HG03432 (cell line): ENCODE measurements around the gene DNM2.
"Not testable (repeated sequence)": the region's sequence is repeated elsewhere in the genome, so short reads cannot be mapped to it uniquely, and the experiment has no call there.

Source experiments
- ATAC-seq: cut with Tn5 transposase; IDR thresholded peaks from one replicate; pipeline ENCODE4 v1.9.1; 2021; ENCODE audit warnings: mild to moderate bottlenecking, moderate library complexity; ENCODE audit not compliant: unreplicated experiment

Gene DNM2

DNA sequence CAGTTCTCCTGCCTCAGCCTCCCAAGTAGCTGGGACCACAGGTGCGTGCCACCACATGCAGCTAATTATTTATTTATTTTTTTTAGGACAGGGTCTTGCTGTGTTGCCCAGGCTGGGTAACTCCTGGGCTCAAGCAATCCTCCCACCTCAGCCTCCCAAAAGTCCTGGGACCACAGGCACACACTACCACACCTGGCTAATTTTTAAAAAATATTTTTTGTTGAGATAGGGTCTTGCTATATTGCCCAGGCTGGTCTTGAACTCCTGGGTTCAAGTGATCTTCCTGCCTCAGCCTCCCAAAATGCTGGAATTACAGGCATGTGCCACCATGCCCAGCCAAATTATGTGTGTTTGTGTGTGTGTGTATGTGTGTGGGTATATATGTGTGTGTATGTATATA, 139.0 kb downstream of the DNM2 start:
- not testable (repeated sequence) for ATAC-seq

DNA sequence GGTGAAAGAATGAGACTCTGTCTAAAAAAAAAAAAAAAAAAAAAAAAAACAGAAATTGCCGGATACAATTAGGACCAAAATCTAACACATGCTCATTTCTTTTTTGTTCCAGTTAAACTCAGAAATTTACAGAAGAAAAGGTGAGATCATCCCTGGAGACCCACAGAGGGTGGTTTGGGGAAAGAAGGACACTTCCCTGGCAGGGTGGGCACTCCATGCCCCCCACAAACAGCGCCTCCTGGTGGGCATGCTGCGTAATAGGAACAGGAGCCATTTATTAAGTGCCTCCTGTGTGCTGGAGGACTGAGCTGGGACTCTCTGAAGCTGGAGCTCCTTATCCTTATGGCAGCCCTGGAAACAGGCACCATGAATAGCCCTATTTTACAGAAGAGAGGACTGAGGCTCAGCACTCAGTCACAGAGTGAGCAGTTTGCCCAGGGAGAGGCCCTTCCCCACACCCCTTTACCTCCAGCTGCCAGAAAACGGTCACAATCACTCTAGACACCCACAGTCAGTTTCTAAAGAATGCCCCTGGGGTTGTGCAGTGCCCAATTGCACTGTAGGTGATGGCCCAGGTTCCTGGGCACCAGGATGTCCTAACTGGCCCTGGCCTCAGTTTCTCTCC, 140.4 kb downstream of the DNM2 start:
- ATAC-seq: no peak

DNA sequence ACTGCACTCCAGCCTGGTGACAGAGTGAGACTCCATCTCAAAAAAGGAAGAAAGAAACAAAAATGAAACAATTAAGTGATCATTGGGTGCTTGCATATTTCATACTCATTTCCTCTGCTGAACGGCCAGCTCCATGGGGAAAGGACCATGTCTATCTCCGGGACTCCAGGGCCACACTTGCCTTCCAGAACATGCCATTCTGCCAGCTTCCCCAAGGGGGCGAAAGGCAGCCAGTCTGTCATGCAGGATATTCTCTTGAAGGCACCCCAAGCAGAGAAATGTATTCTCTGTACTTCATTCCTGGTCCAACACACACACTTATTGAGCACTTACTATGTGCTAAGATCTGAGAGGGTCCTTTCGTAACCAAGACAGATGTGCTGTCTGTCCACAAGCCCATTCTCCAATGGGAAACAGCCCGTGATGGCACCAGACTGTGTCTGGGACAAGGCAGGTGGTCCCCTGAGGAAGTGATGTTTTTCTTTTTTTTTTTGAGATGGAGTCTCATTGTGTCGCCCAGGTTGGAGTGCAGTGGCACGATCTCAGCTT, 143.3 kb downstream of the DNM2 start:
- ATAC-seq: no peak

DNA sequence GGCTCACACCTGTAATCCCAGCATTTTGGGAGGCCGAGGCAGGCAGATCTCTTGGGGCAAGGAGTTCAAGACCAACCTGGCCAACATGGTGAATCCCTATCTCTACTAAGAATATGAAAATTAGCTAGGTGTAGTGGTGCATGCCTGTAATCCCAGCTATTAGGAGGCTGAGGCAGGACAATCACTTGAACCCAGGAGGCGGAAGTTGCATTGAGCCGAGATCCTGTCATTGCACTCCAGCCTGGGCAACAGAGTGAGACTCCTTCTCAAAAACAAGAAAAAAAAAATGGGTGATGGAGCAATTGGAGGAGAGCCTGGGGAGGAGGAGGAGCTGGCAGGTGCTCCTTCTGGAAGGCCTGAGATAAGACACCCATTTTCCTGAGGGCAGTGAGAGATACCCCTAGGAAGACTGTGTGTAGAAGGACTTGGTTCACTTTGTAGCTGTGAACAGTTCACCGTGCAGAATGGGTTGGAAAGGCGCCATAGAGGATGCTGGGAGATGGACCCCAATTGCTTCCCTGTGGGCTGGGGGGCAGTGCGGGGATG, 144.8 kb downstream of the DNM2 start:
- no peak for ATAC-seq

DNA sequence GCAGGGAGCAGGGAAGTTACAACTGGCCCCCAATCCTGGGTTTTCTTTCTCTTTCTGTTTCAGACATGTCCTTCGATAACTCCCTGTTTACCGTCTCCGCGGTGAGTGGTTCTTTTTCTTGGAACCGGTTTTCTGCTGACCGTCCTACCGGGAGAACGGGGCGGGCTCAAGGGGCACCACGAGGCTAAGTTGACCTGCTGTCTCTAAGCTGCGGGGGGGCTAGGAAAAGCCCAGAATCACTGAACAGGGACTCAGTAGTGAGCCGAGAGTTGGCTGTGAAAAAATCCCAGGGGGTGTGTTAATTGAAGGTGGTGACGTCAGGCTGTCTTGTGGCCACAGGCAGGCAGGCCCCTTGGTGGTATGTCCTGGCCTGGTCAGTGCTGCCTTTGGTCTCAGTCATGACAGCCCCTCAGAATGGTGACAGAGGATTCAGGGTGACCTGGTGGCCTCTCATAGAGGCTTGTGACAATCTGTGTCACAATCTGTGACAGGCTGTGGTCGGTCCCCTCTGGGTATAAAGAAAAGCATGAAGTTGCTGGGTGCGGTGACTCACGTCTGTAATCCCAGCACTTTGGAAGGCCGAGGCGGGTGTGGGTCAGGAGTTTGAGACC, 145.3 kb downstream of the DNM2 start:
- no peak for ATAC-seq

DNA sequence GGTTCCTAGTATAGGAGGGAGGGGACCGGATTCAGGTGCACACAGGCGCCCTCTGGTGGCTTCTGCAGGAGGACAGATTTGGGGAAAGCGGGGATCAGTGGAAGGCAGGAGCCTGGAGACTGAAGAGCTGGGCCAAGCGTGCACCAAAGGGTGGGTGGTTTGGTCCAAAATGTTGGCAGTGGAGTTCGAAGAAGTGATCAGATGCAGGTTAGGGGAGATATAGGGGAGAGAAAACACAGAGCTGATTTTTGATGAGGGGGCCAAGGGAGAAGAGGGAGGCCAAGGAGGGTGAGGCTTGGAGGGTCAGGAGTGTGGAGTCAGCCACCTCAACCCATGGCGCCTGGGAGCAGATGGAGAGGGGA, 146.6 kb downstream of the DNM2 start:
- peak; percentile 42 for ATAC-seq

DNA sequence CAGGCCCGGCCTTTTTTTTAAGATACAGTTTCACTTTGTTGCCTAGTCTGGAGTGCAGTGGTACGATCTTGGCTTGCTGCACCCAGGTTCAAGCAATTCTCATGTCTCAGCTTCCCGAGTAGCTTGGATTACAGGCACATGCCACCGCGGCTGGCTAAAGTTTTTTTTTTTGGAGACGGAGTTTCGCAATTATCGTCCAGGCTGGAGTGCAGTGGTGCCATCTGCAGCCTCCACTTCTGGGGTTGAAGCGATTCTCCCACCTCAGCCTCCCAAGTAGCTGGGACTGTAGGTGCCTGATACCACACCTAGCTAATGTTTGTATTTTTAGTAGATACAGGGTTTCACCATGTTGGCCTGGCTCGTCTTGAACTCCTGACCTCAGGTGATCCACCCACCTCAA, 148.6 kb downstream of the DNM2 start:
- ATAC-seq: no peak

DNA sequence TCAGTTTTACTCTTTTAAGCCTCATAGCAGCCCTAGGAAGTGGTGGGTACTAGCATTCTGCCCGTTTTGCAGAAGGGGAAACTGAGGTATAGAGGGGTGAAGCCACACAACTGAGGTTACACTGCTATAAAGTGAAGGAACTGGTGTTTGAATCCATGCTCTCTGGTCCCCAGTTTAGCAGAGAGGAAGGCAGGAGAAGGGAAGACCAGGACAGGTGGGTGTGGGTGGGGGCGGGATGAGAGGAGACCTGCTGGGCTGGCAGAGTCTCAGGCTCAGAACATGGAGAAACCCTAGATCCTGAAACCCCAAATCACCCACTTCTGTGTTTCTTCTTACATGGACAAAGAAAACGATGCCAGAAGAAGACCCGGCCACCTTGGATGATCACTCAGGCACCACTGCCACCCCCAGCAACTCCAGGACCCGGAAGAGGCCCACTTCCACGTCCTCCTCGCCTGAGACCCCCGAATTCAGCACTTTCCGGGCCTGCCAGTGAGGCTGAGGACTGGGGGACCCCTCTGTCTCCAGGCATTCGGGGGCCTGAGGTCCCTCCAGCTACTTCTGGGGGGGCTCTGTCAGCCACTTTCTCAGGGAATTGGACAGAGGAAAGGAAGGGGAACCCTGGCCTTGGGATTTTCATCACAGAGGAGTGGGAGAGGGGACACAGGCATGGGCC, 151.1 kb downstream of the DNM2 start:
- ATAC-seq: no peak

DNA sequence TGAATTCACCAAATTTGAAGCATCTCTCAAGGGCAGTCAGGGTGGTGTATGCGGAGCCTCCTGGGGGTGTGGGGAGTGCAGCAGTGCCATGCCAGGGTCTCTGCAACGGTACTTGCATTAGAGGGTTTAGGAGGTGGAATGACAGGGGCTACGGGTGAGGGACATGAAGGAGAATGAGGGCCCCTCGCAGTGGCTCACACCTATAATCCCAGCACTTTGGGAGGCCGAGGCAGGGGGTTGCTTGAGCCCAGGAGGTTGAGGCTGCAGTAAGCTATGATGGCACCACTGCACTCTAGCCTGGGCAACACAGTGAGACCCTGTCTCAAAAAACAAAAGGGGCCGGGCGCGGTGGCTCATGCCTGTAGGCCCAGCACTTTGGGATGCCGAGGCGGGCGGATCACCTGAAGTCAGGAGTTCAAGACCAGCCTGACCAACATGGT, 152.0 kb downstream of the DNM2 start:
- not testable (repeated sequence) for ATAC-seq

DNA sequence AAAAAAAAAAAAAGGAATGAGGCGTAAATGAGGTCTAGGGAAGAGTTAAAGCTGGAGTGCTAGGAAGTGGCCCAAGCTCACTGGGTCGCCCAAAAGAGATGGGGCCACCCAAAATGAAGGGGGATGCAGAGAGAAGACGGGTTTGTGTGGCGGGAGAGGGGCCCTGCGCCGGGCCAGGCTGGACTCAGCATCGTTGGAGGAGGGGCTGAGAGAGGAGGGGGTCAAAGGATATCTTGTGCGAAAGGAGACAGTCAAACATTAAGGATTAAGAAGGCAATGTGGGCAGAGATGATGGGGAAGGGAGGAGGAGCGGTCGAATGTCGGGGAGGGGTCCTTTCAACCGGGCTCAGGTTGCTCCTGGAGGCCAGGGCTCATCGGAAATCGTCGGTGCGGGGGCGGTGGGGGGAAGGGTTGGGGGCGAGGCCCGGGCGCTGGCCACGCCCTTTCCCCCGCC, 152.6 kb downstream of the DNM2 start:
- ATAC-seq: no peak

DNA sequence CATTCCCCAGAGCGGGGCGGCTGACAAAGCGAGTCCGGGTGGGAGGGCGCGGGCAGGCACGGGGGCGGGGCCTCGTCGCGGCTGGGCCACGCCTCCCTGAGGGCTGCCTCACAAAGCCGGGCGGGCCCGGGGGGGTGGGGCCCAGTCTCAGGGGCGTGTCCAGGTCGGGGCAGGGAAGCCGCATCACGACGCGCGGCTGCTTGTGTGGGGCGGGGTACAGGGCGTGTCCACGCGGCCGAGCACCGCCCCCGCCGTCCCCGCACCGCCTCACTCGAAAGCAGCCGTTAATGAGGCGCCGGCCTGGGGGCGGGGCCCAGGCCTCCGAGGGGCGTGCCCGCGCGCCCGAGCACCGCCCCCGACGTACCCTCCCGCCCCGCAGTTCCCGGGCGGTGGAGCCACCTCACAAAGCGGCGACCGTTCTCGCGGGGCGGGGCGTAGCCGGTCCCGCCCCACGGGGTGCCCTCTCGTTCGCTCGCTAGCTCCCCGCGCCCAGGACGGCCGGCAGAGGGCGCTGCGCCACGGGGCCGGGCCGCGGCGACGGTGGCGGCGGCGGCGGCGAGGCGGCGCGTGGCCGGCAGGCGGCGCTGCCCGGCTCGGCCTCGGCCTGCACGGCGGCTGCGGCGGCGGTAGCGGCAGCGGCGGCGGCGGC, 153.2 kb downstream of the DNM2 start, which contains the start of gene CARM1:
TSS of gene CARM1 (plus strand) at position 599 of the 649 bp plus-strand sequence. CDS start 150 bp downstream, outside the sequence.
- ATAC-seq: peak; percentile 76

DNA sequence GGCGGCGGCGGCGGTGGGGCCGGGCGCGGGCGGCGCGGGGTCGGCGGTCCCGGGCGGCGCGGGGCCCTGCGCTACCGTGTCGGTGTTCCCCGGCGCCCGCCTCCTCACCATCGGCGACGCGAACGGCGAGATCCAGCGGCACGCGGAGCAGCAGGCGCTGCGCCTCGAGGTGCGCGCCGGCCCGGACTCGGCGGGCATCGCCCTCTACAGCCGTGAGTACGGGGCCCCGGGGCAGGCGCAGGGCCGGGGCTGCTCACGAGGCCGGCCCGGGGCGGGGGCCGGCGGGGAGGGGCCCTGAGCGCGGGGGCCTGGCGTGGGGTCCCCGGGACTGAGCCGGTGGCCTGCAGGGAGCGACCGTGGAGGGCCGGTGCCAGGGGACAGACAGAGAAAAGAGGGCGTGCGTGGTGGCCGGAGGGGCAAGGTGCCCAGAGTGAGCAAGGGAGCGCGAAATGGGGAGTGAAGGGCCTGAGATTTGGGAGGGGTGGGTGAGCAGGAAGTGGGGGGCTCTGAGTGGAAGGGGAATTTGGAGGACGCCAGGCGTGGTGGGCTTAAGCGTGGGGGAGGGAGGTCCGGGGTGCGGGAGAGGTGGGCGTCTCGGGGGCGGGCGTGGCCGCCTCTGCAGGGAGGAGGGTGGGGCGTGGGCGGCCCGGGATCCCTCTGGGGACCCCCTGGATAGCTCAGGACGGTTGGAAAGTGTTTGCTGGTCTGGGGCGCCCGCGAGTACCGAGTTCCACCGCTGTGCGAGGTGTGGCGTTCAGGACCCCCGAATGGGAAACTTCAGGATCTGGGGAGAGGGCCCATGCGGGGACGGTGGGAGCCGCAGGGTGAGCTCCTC, 154.0 kb downstream of the DNM2 start:
- peak; percentile 18 for ATAC-seq

DNA sequence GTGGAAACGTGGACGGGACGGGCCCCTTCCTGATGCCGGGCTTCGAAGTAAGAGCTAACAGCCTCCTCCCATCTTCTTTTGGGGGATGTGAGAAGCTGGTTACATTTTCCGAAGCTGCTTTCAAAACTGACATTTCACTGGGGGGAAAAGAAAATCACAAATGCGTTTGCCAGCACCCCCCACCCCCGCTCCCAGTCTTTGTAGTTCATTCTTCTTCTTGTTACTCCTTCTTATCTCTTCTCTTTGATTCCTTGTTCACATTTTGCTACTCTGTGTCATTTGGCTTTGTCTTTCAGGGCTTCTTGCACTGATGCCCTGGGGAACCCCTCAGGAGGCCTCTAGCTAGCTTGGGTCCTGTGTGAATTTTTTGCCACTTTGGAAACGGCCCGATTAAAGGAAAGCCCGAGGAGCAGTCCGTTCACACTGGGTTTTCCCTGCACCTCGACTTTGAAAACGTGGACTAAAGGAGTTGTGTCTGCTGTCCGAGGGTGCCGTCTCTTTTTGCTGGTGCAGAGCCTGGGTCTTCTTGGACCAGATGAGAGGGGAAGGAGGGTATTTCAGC, 154.7 kb downstream of the DNM2 start:
- ATAC-seq: no peak

DNA sequence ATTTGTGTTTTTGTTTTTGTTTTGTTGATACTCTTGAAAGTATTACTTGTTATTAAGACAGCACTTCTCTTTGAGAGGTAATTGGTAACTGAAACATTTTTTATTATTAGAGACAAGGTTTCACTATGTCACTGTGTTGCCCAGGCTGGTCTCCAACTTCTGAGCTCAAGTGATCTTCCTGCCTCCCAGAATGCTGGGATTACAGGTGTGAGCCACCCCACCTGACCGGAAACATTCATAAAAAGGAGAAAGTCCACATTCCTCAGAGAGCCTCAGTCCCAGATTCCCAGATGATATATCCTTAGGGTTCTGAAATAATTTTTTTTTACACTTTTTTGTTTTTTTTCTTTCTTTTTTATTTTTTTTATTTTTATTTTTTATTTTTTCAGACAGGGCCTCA, 156.1 kb downstream of the DNM2 start:
- no peak for ATAC-seq

DNA sequence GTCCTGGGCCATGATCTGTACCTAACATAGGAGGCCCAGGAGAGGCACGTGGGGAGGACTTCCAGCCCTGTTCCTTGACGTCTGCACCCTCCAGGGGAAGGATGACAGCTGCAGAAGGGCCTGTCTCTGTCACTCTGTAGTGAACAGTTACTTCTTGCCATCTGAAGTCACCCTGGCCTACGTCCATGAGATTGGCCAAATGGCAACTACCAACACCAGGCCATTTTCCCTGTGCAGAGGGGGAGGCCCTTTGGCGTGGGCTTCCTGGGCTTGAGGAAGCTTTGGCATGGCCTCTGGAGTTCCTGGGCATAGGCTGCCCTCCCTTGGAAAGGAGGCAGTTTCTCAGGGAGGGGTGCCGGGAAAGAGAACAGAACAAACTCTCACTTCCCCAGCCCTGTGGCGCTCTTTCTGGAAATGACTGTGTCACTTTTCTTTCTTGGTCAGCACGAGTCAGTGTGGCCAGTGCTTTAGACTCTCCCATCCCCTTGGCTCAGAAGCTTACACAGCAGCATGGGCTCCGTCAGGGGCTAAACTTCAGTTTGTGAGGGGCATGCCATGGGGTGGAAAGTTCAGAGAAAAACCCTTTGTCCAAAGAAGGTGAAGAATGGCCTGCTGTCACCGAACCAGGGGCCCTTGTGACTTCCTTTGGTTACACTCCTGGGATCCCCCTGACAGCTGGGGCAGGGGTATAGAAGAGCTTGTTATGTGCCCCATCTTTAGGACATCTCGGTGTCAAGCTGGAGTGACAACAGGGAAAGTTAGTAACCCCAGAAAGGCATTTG, 158.8 kb downstream of the DNM2 start:
- ATAC-seq: peak; percentile 59

DNA sequence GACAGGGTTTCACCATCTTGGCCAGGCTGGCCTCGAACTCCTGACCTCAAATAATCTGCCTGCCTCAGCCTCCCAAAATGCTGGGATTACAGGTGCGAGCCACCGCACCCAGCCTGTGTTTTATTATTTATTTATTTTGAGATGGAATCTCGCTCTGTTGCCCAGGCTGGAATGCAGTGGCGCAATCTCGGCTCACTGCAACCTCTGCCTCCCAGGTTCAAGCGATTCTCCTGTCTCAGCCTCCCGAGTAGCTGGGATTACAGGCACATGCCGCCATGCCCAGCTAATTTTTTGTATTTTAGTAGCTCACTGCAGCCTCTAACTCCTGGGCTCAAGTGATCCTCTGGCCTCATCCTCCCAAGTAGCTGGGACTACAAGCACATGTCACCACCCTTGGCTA, 159.7 kb downstream of the DNM2 start:
- not testable (repeated sequence) for ATAC-seq

DNA sequence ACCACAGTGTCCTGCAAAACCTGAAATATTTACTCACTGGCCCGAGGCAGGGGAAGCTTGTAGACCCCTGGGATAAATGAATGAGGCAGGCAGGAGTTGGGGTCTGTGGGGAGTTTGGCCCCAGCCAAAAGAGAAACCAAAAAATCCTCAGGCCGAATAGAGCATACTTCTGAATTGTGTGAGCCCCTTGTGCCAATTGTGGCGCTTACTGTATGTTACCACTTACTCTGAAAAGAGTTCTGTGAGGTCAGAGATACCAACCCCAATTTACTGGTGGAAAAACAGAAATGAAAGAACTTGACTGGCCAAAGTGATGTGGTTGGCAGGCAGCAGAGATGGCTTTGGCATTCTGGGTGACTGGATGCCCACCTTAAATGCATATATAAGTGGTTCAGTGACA, 160.4 kb downstream of the DNM2 start:
- no peak for ATAC-seq
